ENCODE results near the gene PGS1. TPM values are rescaled to one million over a fixed set of nuclear protein-coding genes. Genes with fewer than 3 reads are reported as not detected.

PGS1 gene
- total RNA-seq, 5 donors from 2014 or later (not counting 1 experiment from before 2014, with no cell fraction given), result 60.5 to 87.2 (median 78.9) TPM

GRCh38 chr17:78429618-78429995, 51.2 kb downstream of the PGS1 start:
- WGBS (ENCODE audit: insufficient coverage), result 86% methylated on average over 9 of the region's 10 CpGs
- Mint-ChIP-seq H3K27ac (no peak overlapping the region), H3K36me3 (peaks cover 23% of the 10 kb centered on the region), H3K27me3 (no peaks in the 10 kb centered on the region), H3K9me3 (no peaks in the 10 kb centered on the region), H3K4me1 (peaks cover 0 to 2% (median 0%) of the 10 kb centered on the region in 3 donors), H3K4me3 (no peak overlapping the region)
- Histone ChIP-seq H3K4me1 (ENCODE audit: control insufficient read depth in 1 of 2, extremely low read depth in 1 of 2, insufficient read depth in 2 of 2, low read length in 2 of 2) (no peaks in the 10 kb centered on the region), H3K27ac (ENCODE audit: low read length) (no peak overlapping the region), H3K27me3 (replicated peaks in 1 of 2; ENCODE audit: control insufficient read depth in 2 of 2, extremely low read depth in 1 of 2, insufficient read depth in 2 of 2, low read length in 1 of 2) (no peaks in the 10 kb centered on the region), H3K36me3 (ENCODE audit: control insufficient read depth in 2 of 2, extremely low read depth in 1 of 2, insufficient read depth in 1 of 2, low read length in 1 of 2) (peaks cover 16 to 50% of the 10 kb centered on the region in 2 donors), H3K9me3 (no peaks in the 10 kb centered on the region), H3K4me3 (ENCODE audit: control insufficient read depth in 1 of 2, extremely low read depth in 1 of 2, low read length in 1 of 2) (no peak overlapping the region)
- CTCF ChIA-PET, result no interaction called here
- no peak for ATAC-seq (replicated peaks in 1 of 4)
- POLR2A ChIA-PET, result no interaction called here
- DNase-seq, result no peak

DNA sequence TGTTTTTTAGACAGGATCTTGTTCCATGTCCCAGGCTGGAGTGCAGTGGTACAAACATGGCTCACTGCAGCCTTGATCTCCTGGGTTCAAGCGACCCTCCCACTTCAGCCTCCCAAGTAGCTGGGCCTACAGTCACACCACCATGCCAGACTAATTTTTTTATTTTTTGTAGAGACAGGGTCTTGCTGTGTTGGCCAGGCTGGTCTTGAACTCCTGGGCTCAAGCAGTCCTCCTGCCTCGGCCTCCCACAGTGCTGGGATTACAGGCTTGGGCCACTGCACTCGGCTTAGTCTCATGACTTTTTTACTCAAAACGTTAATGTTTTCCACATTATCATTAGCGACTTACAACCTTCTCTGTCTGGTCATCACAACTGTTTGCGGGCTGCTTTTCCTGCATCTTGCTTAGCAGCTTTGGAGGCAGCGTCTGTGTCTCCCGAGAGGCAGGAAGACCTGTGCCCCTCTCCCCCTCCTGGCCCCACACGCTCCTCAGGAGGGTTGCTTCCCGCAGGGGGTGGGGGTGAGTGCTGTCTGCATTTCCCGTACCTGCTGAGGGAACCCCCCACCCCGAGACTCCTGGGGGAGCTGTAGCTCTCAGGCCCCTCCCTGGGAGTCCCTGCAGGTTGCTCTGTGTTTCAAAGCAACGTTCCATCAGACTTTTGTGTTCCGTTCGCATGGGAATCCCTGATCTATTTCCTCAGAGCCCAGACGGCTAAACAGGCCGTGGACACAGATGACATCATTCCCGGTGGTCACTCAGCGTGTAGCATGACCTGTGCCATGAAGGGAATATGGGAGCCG, 52.6 kb downstream of the PGS1 start:
- 82% methylated on average over 13 of the region's 20 CpGs for WGBS (ENCODE audit: insufficient coverage)

DNA sequence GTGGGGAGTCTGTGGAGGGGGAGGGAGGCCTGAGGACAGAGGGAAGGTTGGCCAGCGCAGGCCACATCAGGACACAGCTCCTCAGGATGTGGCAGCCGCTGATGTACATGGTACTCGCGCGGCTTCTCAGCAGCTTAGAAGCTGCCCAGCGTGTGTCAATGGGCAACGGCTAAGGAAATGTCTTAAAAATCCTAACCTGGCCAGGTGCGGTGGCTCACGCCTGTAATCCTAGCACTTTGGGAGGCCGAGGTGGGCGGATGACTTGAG, 53.2 kb downstream of the PGS1 start:
- no peaks in the 10 kb centered on the region for H3K9me3 ChIP-seq
- ChIA-PET POLR2A (no interaction called here), CTCF (no interaction called here)
- H3K36me3 ChIP-seq (ENCODE audit: control insufficient read depth in 2 of 2, extremely low read depth in 1 of 2, insufficient read depth in 1 of 2, low read length in 1 of 2), result peaks cover 16 to 31% of the 10 kb centered on the region in 2 donors
- Mint-ChIP-seq H3K27ac (no peak overlapping the region), H3K36me3 (peaks cover 18% of the 10 kb centered on the region), H3K4me3 (no peak overlapping the region), H3K4me1 (peaks cover 0 to 2% (median 0%) of the 10 kb centered on the region in 3 donors), H3K27me3 (no peaks in the 10 kb centered on the region), H3K9me3 (no peaks in the 10 kb centered on the region)
- DNase-seq (no peak), ATAC-seq (replicated peaks in 1 of 4) (no peak)
- 93% methylated on average over 8 of the region's 11 CpGs for WGBS (ENCODE audit: insufficient coverage)
- H3K4me3 ChIP-seq (ENCODE audit: control insufficient read depth in 1 of 2, extremely low read depth in 1 of 2, low read length in 1 of 2), result no peak overlapping the region
- H3K27me3 ChIP-seq (replicated peaks in 1 of 2; ENCODE audit: control insufficient read depth in 2 of 2, extremely low read depth in 1 of 2, insufficient read depth in 2 of 2, low read length in 1 of 2), result no peaks in the 10 kb centered on the region
- no peaks in the 10 kb centered on the region for H3K4me1 ChIP-seq (ENCODE audit: control insufficient read depth in 1 of 2, extremely low read depth in 1 of 2, insufficient read depth in 2 of 2, low read length in 2 of 2)
- H3K27ac ChIP-seq (ENCODE audit: low read length), result no peak overlapping the region

More for the DNA sequence above, 52.6 kb downstream of the PGS1 start:
- peaks cover 16 to 36% of the 10 kb centered on the region in 2 donors for H3K36me3 ChIP-seq (ENCODE audit: control insufficient read depth in 2 of 2, extremely low read depth in 1 of 2, insufficient read depth in 1 of 2, low read length in 1 of 2)
- Mint-ChIP-seq H3K4me1 (peaks cover 0 to 2% (median 0%) of the 10 kb centered on the region in 3 donors), H3K27ac (no peak overlapping the region), H3K9me3 (no peaks in the 10 kb centered on the region), H3K4me3 (no peak overlapping the region), H3K36me3 (peaks cover 18% of the 10 kb centered on the region), H3K27me3 (no peaks in the 10 kb centered on the region)
- H3K9me3 ChIP-seq, result no peaks in the 10 kb centered on the region
- H3K27me3 ChIP-seq (replicated peaks in 1 of 2; ENCODE audit: control insufficient read depth in 2 of 2, extremely low read depth in 1 of 2, insufficient read depth in 2 of 2, low read length in 1 of 2), result no peaks in the 10 kb centered on the region
- H3K4me1 ChIP-seq (ENCODE audit: control insufficient read depth in 1 of 2, extremely low read depth in 1 of 2, insufficient read depth in 2 of 2, low read length in 2 of 2), result no peaks in the 10 kb centered on the region
- ATAC-seq (replicated peaks in 1 of 4) (no peak), DNase-seq (no peak)
- no peak overlapping the region for H3K4me3 ChIP-seq (ENCODE audit: control insufficient read depth in 1 of 2, extremely low read depth in 1 of 2, low read length in 1 of 2)
- H3K27ac ChIP-seq (ENCODE audit: low read length), result no peak overlapping the region
- ChIA-PET POLR2A (no interaction called here), CTCF (interaction anchor here in 1 of 2 donors (0.5 kb wide), 1 partner anchor 123 kb away, joined by 5 read pairs; no protein-coding TSS in a partner anchor)

DNA sequence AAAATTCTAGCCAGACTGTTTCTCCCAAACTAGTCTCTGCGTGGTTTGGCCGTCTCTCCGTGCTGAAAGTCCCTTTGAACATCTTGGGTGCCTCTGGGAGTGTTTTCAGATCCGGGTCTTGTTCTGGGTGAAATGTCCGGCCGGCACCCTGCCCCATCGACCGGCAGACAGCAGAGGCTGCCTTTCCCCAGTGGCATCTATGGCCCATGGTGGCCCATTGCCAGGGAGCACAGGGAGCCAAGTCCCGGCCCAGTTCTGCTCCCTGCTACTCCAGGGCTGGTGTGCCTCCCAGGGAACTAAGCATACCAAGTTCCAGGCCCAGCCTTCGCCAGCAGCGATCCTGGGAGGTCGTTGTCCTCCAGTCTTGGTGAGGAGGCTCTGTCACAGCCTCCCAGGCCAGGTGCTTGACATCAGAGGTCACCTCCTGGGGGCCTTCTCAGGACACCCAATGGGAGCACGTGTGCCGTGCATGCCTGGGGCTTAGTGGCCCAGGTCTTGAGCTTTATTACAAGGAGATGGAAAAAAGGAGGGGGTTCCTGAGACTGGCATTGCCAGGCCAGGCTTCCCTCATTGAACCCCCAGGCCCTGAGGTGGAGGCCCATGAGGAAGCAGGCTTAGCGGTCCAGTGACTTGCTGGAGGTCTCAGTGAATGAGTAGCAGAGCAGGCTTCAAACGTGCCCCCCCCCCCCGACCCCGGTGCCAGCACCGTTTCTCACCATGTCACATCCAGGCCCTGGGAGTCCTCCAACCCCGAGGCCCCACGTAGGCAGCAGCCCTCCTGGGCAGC, 54.0 kb downstream of the PGS1 start:
- Histone ChIP-seq H3K36me3 (ENCODE audit: control insufficient read depth in 2 of 2, extremely low read depth in 1 of 2, insufficient read depth in 1 of 2, low read length in 1 of 2) (peaks cover 11 to 23% of the 10 kb centered on the region in 2 donors), H3K9me3 (no peaks in the 10 kb centered on the region), H3K27ac (ENCODE audit: low read length) (no peak overlapping the region), H3K4me3 (ENCODE audit: control insufficient read depth in 1 of 2, extremely low read depth in 1 of 2, low read length in 1 of 2) (no peak overlapping the region), H3K27me3 (replicated peaks in 1 of 2; ENCODE audit: control insufficient read depth in 2 of 2, extremely low read depth in 1 of 2, insufficient read depth in 2 of 2, low read length in 1 of 2) (peaks cover 0 to 2% of the 10 kb centered on the region in 2 experiments), H3K4me1 (ENCODE audit: control insufficient read depth in 1 of 2, extremely low read depth in 1 of 2, insufficient read depth in 2 of 2, low read length in 2 of 2) (no peaks in the 10 kb centered on the region)
- peaks cover 0 to 2% (median 0%) of the 10 kb centered on the region in 3 donors for H3K4me1 Mint-ChIP-seq
- H3K9me3 Mint-ChIP-seq, result no peaks in the 10 kb centered on the region
- ChIA-PET CTCF (no interaction called here), POLR2A (no interaction called here)
- no peak overlapping the region for H3K4me3 Mint-ChIP-seq
- H3K27me3 Mint-ChIP-seq, result no peaks in the 10 kb centered on the region
- 87% methylated on average over 14 of the region's 21 CpGs for WGBS (ENCODE audit: insufficient coverage)
- ATAC-seq (replicated peaks in 1 of 4), result no peak
- DNase-seq, result no peak
- no peak overlapping the region for H3K27ac Mint-ChIP-seq
- H3K36me3 Mint-ChIP-seq, result peaks cover 15% of the 10 kb centered on the region

DNA sequence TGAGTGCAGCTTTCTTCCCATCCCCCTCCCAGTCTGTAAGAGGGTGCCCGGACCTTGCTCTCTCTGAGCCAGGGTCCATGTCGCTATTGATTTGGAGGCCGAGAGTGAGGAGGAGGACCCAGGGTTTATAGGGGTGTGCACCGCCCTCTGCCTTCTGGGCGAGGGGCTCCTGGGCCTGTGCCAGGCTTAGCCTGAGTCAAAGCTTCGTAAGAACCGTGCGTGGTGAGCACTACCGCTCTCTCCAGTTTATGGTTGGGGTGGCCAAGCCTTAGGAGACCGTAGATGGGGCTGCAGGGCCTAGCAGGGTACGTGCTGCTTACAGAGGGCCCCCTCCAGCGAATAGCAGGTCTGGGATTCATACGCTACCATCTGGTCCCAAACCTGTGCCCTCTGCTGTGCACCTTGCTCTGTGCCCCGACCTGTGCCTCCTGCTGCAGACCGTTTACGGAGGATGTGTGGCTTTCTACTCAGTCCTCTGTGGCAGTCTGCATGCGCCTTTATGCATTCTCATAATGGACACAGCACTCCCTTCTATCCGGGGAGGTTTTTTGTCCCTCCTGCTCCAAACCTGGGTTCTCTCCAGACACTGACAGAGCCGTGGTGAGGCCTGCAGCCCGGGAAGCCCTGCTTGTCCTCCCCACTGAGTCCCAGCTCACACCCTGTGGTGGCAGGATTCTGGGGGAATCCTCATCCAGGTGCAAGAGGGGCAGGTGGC, 54.7 kb downstream of the PGS1 start:
- peaks cover 14% of the 10 kb centered on the region for H3K36me3 Mint-ChIP-seq
- DNase-seq (no peak), ATAC-seq (replicated peaks in 1 of 4) (peak in 1 of 4 experiments; percentile 10)
- ChIA-PET CTCF (no interaction called here), POLR2A (no interaction called here)
- Histone ChIP-seq H3K27me3 (replicated peaks in 1 of 2; ENCODE audit: control insufficient read depth in 2 of 2, extremely low read depth in 1 of 2, insufficient read depth in 2 of 2, low read length in 1 of 2) (peaks cover 0 to 7% of the 10 kb centered on the region in 2 experiments), H3K9me3 (no peaks in the 10 kb centered on the region), H3K4me1 (ENCODE audit: control insufficient read depth in 1 of 2, extremely low read depth in 1 of 2, insufficient read depth in 2 of 2, low read length in 2 of 2) (no peaks in the 10 kb centered on the region), H3K36me3 (ENCODE audit: control insufficient read depth in 2 of 2, extremely low read depth in 1 of 2, insufficient read depth in 1 of 2, low read length in 1 of 2) (peaks cover 8 to 18% of the 10 kb centered on the region in 2 donors), H3K27ac (ENCODE audit: low read length) (no peak overlapping the region), H3K4me3 (ENCODE audit: control insufficient read depth in 1 of 2, extremely low read depth in 1 of 2, low read length in 1 of 2) (no peak overlapping the region)
- no peak overlapping the region for H3K27ac Mint-ChIP-seq
- 84% methylated on average over 17 of the region's 20 CpGs for WGBS (ENCODE audit: insufficient coverage)
- no peaks in the 10 kb centered on the region for H3K9me3 Mint-ChIP-seq
- no peaks in the 10 kb centered on the region for H3K27me3 Mint-ChIP-seq
- peaks cover 0 to 2% (median 0%) of the 10 kb centered on the region in 3 donors for H3K4me1 Mint-ChIP-seq
- H3K4me3 Mint-ChIP-seq, result no peak overlapping the region

- Histone ChIP-seq H3K27me3 (replicated peaks in 1 of 2; ENCODE audit: control insufficient read depth in 2 of 2, extremely low read depth in 1 of 2, insufficient read depth in 2 of 2, low read length in 1 of 2) (peaks cover 0 to 7% of the 10 kb centered on the region in 2 experiments), H3K36me3 (ENCODE audit: control insufficient read depth in 2 of 2, extremely low read depth in 1 of 2, insufficient read depth in 1 of 2, low read length in 1 of 2) (peaks cover 7 to 12% of the 10 kb centered on the region in 2 donors), H3K4me3 (ENCODE audit: control insufficient read depth in 1 of 2, extremely low read depth in 1 of 2, low read length in 1 of 2) (no peak overlapping the region), H3K27ac (ENCODE audit: low read length) (no peak overlapping the region), H3K4me1 (ENCODE audit: control insufficient read depth in 1 of 2, extremely low read depth in 1 of 2, insufficient read depth in 2 of 2, low read length in 2 of 2) (no peaks in the 10 kb centered on the region), H3K9me3 (no peaks in the 10 kb centered on the region)
- Mint-ChIP-seq H3K4me1 (peaks cover 0 to 2% (median 0%) of the 10 kb centered on the region in 3 donors), H3K9me3 (no peaks in the 10 kb centered on the region), H3K27ac (no peak overlapping the region), H3K4me3 (no peak overlapping the region), H3K36me3 (peaks cover 11% of the 10 kb centered on the region), H3K27me3 (no peaks in the 10 kb centered on the region)
- DNase-seq (no peak), ATAC-seq (replicated peaks in 1 of 4) (no peak)
- ChIA-PET POLR2A (no interaction called here), CTCF (no interaction called here)
- WGBS (ENCODE audit: insufficient coverage), result 94% methylated on average over 12 of the region's 13 CpGs
Observed at GRCh38 chr17:78433780-78434335, 55.4 kb downstream of the PGS1 start.

Measured in T-cell (primary cell).